ENCODE results near the gene ST6GALNAC3.

DNA sequence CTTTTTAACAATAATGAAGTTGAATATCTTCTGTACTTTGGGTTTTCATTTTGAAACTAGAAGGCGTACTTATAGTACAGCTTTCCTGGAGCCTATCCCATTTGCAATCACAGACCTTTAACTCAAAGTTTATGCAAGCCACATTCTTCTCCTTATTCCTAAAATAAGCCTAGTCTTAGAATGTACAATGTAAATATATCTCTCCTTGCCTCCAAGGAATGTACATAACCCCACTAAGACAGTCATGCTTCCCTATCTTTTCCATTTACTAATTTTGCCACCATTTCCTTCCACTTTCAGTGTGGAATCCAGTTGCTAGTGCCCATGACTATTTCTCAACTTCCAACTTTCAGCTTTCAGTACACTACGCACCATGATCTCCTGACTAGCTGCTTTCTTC, 327.6 kb downstream of the ST6GALNAC3 start:
- no peak for TF ChIP-seq CTCF (IDR thresholded peaks at IDR 0.05)
- no peak for TF ChIP-seq POLR2A (IDR thresholded peaks at IDR 0.05; ENCODE audit: low read length)
- TF ChIP-seq EP300 (IDR thresholded peaks at IDR 0.05) = no peak
- TF ChIP-seq, protein P1, sequence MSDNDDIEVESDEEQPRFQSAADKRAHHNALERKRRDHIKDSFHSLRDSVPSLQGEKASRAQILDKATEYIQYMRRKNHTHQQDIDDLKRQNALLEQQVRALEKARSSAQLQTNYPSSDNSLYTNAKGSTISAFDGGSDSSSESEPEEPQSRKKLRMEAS (IDR thresholded peaks at IDR 0.05) = no peak
- no peak for TF ChIP-seq RNF2 (IDR thresholded peaks at IDR 0.05; ENCODE audit: borderline replicate concordance, low read depth)
- TF ChIP-seq, protein P2, sequence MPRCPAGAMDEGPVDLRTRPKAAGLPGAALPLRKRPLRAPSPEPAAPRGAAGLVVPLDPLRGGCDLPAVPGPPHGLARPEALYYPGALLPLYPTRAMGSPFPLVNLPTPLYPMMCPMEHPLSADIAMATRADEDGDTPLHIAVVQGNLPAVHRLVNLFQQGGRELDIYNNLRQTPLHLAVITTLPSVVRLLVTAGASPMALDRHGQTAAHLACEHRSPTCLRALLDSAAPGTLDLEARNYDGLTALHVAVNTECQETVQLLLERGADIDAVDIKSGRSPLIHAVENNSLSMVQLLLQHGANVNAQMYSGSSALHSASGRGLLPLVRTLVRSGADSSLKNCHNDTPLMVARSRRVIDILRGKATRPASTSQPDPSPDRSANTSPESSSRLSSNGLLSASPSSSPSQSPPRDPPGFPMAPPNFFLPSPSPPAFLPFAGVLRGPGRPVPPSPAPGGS (IDR thresholded peaks at IDR 0.05) = no peak
- TF ChIP-seq POLR2AphosphoS2 (conservative IDR thresholded peaks at IDR 0.05; ENCODE audit: low read length) = no peak
- no peak for TF ChIP-seq ZNF302 (CRISPR knock-in tag; IDR thresholded peaks at IDR 0.05)
- no peak for TF ChIP-seq BHLHE40 (IDR thresholded peaks at IDR 0.05; ENCODE audit: low read depth, low read length)
- TF ChIP-seq TP53 (CRISPR knock-in tag; IDR thresholded peaks at IDR 0.05) = no peak
- TF ChIP-seq ELK1 (IDR thresholded peaks at IDR 0.05; ENCODE audit: low read depth, low read length) = no peak
- TF ChIP-seq REST (IDR thresholded peaks at IDR 0.05) = no peak
- TF ChIP-seq JUN (IDR thresholded peaks at IDR 0.05) = no peak
- no peak for TF ChIP-seq CHD4 (IDR thresholded peaks at IDR 0.05; ENCODE audit: borderline replicate concordance)

Data from A549 (cell line).